ENCODE measurements around the gene TMEM53.

TMEM53 gene

DNA sequence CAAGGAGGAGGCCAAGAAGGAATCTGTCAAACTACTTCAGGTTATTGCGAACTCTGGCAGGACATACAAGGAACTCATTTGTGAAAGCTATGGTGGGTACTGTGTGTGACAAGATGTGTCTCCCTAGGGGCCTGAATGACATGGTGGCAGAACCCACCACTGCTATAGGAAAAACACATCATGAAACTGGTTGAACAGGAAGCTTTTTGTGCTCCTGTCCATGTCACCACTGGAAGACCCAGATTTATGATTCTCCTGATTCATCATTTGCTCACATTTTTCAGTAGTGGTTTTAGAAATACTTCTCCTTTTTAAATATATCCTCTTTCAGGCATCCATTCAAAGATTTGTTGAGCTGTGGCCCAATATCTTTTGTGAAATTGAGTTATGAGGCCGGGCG is 23.9 kb upstream of the TMEM53 start:
- DNase-seq (ENCODE audit: low read depth in 2 of 2) = no peak

DNA sequence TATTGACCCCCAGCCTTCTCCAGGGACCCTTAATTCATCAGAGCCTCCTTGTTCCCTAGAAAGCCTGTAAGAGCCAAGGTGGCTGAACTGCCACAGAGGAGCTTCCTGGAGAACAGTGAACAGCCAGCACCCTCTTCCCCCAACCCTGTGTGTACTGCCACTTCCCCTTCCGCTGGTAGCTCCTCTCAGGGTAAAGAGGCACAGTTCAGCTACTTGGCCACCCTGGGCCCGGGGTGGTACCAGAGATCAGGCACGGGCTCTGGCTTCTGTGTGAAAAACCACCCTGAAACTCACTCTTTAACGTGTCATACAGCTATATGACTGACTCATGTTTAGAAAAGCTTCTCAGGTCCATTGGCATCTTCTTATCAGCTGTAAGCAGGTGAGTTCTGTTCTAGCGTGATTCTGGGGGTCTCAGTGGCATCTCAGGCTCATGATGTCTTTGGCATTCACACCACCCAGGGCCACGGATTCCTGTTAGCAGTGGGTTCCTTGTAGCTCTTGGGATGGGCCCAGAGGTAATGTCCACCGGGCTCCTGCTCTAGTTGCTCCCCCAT is 22.6 kb upstream of the TMEM53 start:
- DNase-seq (ENCODE audit: low read depth in 2 of 2) = no peak

- no peak for DNase-seq (ENCODE audit: low read depth in 2 of 2)
These were observed 21.8 kb upstream of the TMEM53 start for GRCh38 chr1:44696101-44696500.

DNA sequence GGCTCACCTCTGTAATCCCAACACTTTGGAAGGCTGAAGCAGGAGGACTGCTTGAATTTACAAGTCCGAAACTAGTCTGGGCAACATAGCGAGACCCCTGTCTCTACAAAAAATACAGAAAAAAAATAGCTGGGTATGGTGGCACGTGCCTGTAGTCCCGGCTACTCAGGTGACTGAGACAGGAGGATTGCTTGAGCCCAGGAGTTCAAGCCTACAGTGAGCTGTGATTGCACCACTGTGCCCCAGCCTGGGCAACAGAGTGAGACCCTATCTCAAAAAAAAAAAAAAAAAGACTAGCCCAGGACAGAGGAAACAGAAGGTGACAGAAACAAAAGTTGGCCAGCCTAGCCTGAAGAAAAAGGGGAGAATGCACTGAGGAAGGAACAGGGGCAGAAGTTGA is 21.4 kb upstream of the TMEM53 start:
- no peak for DNase-seq (ENCODE audit: low read depth in 2 of 2)

DNA sequence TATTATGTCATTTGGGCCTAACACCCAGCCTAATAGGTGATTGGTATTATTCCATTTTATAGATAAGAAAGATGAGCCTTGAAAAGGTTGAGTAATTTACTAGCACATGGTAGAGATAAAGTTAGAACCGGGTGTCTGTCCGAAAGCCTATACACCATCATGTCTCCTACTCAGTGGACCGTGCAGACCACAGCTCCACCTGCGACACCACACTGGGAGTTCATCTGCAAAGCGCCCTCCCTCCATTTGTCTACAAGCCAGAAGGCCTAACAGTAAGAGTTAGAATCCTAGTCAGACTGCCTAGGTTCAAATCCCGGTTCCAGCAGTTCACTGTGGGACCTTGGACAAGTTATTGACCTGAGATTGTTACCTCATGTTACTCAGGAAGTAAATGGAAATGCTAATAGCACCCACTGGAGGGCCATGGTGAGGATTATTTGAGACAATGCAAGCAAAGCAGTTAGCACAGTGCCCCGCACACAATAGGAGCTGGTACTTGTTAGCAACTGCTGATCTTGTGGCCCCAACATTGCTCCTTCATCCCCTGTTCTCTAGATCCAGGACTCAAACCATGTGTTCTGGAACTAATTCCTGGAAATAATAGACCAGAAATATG is 20.7 kb upstream of the TMEM53 start:
- no peak for DNase-seq (ENCODE audit: low read depth in 2 of 2)

- DNase-seq (ENCODE audit: low read depth in 2 of 2) = no peak
These were observed 19.6 kb upstream of the TMEM53 start for GRCh38 chr1:44693900-44694299.

GRCh38 chr1:44693159-44693558 is 18.9 kb upstream of the TMEM53 start:
- no peak for DNase-seq (ENCODE audit: low read depth in 2 of 2)

DNA sequence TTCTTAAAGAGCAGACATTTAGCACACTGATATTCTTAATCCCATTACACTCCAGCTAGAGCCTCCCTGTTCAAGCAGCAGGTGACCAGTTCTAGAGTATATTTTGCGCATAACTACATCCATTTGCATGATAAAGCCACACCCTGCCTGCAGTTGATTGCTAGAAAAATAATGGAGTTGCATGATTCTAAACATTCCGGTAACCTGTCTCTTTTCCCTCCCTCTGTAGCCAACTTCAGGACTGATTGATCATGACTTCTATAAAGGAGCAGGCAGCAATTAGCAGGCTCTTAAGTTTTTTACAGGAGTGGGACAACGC is 15.1 kb upstream of the TMEM53 start:
- DNase-seq (ENCODE audit: low read depth in 2 of 2) = no peak

DNA sequence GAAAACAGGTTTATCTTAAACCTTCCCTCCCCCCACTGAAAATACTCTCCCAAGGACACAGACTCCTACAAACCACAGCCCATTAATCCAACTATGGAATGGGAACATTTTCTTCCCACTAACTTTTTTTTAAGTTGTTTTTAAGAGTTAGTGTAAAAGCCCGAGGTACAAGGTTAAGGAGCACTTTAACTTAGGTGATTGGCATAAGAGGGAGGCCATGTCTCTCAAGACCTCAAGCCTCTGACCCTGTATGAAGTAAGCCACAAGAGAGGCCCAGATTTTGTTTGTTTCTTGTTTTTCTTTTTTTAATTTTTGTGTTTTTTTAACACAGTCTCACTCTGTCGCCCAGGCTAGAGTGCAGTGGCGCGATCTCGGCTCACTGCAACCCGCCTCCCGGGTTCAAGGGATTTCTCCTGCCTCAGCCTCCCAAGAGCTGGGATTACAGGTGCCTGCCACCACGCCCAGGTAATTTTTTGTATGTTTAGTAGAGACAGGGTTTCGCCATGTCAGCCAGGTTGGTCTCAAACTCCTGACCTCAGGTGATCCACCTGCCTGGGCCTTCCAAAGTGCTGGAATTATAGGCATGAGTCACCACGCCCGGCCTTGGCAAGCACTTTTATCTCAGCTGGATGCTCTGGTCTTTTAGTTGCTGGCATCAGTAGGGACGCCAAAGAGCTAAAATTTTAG is 14.6 kb upstream of the TMEM53 start:
- no peak for DNase-seq (ENCODE audit: low read depth in 2 of 2)

GRCh38 chr1:44685881-44686280 is 11.6 kb upstream of the TMEM53 start:
- DNase-seq (ENCODE audit: low read depth in 2 of 2) = no peak

DNA sequence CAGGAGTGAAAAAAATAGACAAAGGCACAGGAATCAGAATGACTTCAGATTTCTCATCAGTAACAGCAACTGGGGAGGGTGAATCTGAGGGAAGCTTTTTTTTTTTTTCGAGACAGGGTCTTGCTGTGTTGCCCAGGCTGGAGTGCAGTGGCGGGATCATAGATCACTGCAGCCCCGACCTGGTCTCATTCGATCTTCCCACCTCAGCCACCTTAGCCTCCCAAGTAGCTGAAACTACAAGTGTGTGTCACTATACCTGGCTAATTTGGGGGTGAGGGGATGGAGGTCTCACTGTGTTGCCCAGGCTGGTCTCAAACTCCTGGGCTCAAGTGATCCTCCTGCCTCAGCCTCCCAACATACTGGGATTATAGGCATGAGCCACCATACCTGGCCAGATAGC is 10.9 kb upstream of the TMEM53 start:
- DNase-seq (ENCODE audit: low read depth in 2 of 2) = no peak

DNA sequence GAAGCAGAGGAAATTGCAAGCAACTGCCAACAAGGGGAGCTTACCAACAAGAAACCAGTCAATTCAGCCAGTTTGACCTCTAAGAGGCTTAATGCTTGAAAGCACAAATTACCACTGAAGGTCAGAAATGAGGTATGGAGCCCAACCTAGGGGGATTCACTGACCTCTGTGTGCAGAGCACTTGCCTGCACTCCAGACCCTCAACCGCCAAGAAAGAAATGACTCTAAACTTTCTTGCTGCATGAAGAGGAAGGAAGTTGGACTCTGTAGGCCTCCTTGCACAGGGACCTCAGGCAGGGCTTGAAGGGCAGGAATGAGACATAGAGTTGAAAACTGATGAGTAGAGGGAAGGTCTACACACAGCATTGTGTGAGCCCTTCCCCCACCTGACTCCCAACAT is 10.2 kb upstream of the TMEM53 start:
- no peak for DNase-seq (ENCODE audit: low read depth in 2 of 2)

- DNase-seq (ENCODE audit: low read depth in 2 of 2) = no peak
These were observed 8.6 kb upstream of the TMEM53 start for GRCh38 chr1:44682883-44683265.

GRCh38 chr1:44681905-44682882 is 7.9 kb upstream of the TMEM53 start:
- no peak for DNase-seq (ENCODE audit: low read depth in 2 of 2)

- no peak for DNase-seq (ENCODE audit: low read depth in 2 of 2)
These were observed 5.2 kb upstream of the TMEM53 start for GRCh38 chr1:44679468-44679867.

GRCh38 chr1:44678626-44679025 is 4.3 kb upstream of the TMEM53 start:
- no peak for DNase-seq (ENCODE audit: low read depth in 2 of 2)

- no peak for DNase-seq (ENCODE audit: low read depth in 2 of 2)
These were observed 3.8 kb upstream of the TMEM53 start for GRCh38 chr1:44678120-44678519.

GRCh38 chr1:44677201-44677766 is 3.0 kb upstream of the TMEM53 start:
- DNase-seq (ENCODE audit: low read depth in 2 of 2) = no peak

DNA sequence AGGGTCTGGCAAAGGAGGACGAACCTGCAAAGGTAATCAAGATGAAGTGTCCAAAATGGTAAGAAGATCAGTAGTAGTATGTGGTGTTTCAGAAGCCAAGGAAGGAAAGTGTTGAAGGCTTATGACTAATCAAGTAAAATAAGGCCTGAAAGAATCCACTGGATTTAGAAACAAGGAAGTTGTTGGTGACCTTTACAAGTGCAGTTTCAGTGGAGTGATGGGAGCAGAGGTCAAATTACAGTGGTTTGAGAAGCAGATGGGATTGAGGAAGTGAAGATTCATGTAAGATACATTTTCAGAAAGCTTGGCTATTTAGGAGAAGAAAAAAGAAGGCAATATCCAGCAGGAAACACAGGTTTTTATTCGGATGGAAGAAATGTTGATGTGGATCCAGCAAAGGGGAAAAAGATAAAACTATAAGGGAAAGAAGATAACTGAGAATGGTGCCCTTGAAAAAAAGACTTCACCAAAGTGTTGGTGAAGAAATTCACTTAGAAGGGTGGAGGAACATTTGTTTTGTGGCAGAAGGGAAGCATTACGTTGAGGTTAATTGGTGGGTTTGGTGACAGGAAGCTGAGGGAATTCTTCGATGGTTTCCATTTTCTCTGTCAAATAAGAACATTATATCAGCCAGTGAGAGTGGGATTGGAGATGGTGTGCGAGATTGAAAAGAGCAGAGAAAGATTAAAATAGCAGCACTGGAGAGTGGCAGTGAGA is 2.4 kb upstream of the TMEM53 start:
- no peak for DNase-seq (ENCODE audit: low read depth in 2 of 2)

DNA sequence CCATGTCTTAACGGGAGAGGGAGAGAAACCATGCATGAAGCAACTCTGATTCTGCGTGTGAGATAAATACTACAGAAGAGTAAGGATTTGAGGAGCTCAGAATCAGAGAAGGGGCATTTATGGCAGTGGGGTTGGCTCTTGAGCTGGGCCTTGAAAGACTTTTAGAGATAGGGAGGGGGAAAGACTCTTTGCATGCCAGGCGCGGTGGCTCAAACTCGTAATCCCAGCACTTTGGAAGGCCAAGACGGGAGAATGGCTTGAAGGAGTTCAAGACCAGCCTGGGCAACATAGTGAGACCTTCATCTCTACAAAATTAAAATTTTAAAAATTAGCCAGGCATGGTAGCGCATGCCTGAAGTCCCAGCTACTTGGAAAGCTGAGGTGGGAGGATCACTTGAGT is 905 bp upstream of the TMEM53 start:
- no peak for DNase-seq (ENCODE audit: low read depth in 2 of 2)

DNA sequence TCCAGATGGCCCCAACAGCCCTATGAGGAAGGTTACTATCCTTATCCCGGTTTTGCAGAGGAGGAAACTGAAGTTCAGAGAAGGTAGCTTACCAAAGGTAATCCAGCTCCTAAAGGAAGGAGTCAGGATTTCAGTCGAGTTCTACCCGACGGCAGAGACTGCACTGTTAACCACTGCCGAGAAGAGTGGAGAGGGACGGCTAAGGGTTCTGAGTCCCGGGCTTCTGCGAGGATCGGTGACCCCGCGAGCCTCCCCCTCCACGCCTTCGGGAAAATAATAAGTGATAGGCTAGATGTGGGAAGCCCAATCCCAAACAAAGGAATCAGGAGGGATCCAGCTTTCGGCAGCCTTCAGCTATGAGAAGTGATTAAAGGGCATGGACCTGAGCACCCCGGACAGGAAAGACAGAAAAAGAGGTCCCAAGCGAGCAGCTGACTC is 587 bp downstream of the TMEM53 start:
- no peak for DNase-seq (ENCODE audit: low read depth in 2 of 2)
